Activated T-cell treated with anti-CD3 and anti-CD28 coated beads, Interleukin-2, amount 50 U/mL, for 48 hours (primary cell): ENCODE results near the gene RAD21L1.
"Not testable (repeated sequence)": the region's sequence is repeated elsewhere in the genome, so short reads cannot be mapped to it uniquely, and the experiment has no call there.

Source experiments
- DNase-seq, 2 experiments: peaks; one replicate each; pipeline ENCODE4 v3.0.0-alpha.2; 2020

The RAD21L1 gene

DNA sequence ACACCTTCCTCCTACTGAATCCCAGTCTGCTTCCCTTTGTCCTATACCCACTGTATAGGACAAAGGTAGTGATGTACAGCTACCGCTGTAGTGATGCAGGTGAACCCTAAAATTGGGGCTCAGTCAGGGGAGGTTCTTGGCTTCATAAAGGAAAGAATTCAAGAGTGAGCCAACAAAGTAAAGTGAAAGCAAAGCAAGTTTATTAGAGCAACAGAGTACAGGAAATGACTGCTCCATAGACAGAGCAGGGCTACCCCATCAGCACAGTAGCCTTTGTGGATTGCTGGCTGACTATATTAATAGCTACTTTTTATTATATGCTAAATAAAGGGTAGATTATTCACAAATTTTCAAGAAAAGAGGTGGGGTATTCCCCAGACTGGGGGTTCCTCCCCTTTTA lies 25.9 kb upstream of the RAD21L1 start:
- no peak for DNase-seq

DNA sequence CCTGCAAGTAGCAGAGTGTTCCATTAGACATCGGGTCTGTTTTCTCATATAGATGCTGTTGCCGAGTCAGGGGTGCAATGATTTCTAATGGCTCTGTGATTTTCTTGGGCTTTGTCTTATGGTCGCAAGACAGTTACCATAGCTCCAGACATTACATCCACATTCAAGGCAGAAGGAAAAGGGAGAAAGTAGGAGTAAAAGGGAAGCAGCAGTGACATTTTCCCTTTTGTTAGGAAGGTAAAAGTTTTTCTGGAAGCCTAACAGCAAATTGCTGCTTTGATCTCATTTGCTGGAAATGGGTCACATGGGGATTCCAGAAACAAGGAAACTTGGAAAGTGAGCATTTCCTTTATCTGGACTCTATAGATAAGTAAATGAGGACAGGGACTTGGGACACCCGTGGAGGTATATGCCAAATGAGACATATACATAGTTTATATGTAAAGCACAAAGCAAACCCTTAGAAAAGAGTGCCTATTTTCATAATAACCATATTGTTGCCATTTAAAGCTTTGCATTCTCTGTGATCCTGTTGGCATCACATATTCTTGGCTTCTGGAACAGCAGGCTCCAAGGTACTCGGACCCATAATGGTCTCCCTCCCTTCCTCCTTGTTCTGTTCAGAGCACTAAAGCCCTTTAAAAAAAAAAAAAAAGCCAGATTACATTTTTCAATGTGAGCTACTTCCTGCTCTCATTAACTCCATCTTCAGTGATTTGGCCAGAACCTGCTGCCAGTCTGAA lies 22.9 kb upstream of the RAD21L1 start, which contains the start of gene C20orf202:
C20orf202 (plus strand) TSS at position 693 of the 743 bp plus-strand sequence. CDS start 132 bp downstream, outside the sequence.
- no peak for DNase-seq

- no peak for DNase-seq
Measured at GRCh38 chr20:1203630-1204029, 22.2 kb upstream of the RAD21L1 start.

GRCh38 chr20:1204113-1204512 lies 21.7 kb upstream of the RAD21L1 start:
- DNase-seq: no peak

DNA sequence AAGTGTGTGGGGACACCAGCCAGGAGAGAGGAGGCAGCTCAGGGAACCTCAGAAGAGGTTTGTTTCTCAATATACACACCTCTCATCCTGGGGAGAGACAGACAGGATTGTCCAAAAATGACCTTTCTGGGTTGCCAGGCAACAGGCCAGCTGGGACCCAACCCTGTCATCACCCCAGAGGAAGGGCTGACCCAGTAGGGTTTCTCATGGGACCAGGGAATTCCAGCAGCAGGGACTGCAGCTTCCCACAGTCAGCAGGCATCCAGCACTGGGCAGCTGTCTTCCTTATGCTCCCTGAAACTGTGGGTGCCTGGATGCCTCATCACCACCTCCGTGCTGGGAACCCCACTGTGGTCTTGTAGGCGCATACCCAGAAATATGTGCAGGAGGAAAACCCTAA lies 21.3 kb upstream of the RAD21L1 start:
- DNase-seq: no peak

GRCh38 chr20:1205802-1206201 lies 20.0 kb upstream of the RAD21L1 start:
- no peak for DNase-seq

GRCh38 chr20:1206366-1207148 lies 19.3 kb upstream of the RAD21L1 start:
- no peak for DNase-seq

- no peak for DNase-seq
Measured at GRCh38 chr20:1207293-1207878, 18.5 kb upstream of the RAD21L1 start.

- no peak for DNase-seq
Measured at GRCh38 chr20:1209447-1210387, 16.1 kb upstream of the RAD21L1 start.

DNA sequence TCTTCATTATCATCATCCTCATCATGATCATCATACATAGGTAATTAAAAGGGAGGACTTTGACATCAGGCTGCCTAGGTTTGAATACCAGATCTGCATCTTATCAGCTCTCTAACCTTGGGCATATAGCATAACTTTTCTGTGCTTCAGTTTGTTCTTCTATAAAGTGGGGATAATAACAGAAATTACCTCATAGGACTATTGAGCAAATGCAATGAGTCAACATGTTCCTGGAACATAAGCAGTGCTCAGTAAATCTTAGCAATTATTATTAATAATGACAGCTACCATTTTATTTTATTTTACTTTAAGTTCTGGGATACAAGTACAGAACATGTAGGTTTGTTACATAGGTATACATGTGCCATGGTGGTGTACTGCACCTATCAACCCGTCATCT lies 15.3 kb upstream of the RAD21L1 start:
- DNase-seq: no peak

GRCh38 chr20:1212023-1212422 lies 13.8 kb upstream of the RAD21L1 start:
- DNase-seq: no peak

DNA sequence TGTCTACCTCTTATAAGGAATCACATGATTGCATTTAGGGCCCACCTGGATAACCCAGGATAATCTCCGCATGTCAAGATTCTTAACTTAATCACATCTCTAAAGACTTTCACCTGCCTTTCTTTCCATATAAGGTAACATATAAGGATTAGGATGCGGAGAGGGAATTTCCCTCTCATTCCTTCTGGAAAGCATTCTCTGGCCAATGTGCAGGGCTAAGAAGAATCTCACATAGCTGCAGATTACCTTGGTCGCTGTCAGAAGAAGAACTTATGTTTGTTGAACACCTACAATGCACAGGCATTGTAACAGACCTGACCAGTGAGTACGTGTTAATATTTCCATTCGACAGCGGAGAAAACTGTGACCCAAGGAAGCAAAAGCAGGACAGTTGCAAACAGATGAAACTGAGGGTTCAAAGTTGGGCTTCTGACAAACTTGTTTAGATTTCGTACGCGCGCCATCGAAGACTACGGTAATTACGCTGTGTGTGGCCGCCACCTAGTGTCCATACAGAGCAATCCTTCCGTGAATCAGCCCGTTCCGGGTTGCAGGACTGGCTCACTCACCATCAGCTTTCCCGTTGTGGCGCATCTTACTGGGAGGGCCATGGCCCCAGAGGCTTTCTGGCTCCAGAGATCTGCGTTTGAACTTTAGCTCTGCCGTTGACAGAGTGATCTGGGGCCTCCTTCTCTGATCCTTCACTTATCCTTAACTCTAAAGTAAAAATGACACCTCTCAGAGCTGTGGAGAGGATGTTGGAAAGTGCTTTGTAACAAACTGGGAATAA lies 13.0 kb upstream of the RAD21L1 start:
- DNase-seq: peak; percentile 78 to 81

GRCh38 chr20:1214838-1215261 lies 11.0 kb upstream of the RAD21L1 start:
- DNase-seq: no peak

GRCh38 chr20:1215386-1216170 lies 10.3 kb upstream of the RAD21L1 start:
- peak; percentile 78 to 82 for DNase-seq

DNA sequence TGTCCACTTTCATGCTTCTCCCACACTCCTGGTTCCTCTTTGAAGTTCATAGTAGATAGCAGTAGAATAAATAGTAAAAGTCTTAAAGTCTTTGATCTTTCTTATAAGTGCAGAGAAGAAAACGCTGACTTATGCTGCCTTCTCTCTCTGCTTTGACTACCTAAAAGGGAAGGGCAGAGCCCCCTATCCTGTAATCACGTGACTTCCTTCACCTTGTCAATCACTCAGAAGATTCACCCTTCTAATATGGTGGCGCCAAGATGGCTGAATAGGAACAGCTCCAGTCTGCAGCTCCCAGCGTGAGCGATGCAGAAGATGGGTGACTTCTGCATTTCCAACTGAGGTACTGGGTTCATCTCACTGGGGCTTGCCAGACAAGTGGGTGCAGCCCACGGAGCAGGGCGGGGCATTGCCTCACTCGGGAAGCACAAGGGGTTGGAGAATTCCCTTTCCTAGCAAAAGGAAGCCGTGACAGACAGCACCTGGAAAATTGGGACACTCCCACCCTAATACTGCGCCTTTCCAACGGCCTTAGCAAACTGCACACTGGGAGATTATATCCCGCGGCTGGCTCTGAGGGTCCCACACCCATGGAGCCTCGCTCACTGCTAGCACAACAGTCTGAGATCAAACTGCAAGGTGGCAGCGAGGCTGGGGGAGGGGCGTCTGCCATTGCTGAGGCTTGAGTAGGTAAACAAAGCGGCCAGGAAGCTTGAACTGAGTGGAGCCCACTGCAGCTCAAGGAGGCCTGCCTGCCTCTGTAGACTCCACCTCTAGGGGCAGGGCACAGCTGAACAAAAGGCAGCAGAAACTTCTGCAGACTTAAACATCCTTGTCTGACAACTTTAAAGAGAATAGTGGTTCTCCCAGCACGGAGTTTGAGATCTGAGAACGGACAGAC lies 9.1 kb upstream of the RAD21L1 start:
- not testable (repeated sequence) for DNase-seq

DNA sequence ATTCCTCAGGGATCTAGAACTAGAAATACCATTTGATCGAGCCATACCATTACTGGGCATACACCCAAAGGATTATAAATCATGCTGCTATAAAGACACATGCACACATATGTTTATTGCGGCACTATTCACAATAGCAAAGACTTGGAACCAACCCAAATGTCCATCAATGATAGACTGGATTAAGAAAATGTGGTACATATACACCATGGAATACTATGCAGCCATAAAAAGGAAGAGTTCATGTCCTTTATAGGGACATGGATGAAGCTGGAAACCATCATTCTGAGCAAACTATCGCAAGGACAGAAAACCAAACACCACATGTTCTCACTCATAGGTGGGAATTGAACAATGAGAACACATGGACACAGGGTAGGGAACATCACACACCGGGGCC lies 3.1 kb upstream of the RAD21L1 start:
- not testable (repeated sequence) for DNase-seq

DNA sequence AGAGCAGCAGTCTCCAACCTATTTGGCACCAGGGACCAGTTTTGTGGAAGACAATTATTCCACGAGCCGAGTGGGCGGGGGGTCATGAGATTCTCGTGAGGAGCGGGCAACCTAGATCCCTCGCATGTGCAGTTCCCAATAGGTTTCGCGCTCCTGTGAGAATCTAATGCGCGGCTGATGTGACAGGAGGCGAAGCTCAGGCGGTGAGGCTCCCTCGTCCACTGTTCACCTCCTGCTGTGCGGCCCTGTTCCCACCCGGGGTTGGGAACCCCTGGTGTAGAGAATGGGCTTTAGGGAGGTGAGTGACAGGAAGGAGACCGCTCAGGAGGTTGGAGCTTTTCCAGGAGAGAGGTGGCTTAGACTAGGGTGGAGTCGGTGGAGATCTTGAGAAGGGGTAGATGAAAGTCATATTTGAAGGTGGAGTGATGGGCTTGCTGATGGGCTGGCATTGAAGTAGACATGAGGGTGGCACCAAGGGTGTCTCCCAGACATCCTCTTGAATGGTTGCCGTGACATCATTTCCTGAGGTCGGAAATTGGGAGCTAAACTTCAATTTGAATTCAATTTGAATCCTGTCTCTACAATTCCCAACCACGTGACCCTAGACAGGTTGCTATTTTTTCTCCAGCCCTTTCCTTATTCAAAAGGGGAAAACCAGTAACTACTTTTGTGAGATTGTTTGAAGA lies 1.5 kb upstream of the RAD21L1 start:
- DNase-seq: no peak

DNA sequence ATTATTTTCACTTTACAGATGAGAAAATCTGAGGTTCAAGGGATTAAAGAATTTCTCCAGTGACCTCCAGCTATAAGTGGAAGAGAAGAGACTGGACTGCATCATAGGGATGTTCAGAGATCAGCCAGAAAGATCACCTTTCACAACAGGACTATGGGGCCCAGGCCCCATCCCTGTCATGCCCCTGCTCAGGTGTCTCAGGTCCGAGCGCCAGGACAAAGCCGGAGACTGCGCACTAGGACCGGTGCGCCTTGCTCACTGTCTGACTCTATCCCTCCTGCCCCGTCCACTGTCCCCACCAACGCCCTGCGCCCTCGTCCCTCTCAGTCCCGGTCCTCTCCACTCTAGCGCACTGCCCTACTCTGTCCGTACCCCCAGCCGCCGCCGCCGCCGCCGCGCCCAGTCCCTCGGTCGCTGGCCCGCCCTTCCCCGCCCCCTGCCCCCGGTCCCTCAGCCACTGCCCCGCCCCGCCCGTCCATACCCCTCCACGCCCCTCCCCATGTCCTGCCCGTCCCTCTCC lies 521 bp upstream of the RAD21L1 start:
- no peak for DNase-seq

GRCh38 chr20:1229541-1229940 lies 3.7 kb downstream of the RAD21L1 start:
- no peak for DNase-seq
